Fibroblast of skin of abdomen (primary cell): Measurements from ENCODE around the gene TNNC1.

ENCODE experiments used
- DNase-seq: peaks from one replicate; pipeline ENCODE4 v3.0.0-alpha.2; 2013

TNNC1 gene

DNA sequence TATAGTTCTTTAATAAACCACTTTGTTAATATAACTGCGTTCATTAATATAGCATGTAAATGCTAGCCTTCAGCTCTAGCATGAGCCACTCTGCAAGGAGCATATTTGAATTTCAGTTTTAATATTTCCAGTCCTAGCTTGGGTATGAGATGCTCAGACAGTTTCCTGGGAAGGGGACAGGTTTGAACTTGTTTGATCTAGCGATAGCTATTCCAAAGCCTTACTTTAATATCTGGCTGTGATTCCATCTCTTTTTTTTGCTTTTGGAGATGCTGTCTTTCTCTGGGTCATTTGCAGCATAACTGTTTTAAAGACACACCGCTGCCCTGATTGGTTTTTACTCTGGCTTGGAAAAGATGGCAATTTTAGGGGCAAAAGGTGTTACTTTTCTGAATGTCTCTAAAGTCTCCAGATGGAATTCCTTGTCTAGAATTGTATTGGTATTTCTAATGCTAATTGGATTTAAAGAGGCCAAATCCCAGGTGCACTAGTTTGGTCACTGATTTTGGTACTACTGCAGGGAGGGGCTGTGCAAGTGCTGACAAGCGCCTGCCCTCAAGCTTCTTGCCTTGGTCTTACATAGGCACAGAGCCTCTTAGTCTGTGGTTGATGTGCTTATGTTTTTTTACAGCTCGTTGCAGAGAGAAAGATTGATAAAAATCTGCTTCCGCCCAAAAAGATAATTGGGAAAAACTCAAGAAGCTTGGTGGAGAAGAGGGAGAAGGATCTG lies 4.4 kb upstream of the TNNC1 start:
- no peak for DNase-seq

DNA sequence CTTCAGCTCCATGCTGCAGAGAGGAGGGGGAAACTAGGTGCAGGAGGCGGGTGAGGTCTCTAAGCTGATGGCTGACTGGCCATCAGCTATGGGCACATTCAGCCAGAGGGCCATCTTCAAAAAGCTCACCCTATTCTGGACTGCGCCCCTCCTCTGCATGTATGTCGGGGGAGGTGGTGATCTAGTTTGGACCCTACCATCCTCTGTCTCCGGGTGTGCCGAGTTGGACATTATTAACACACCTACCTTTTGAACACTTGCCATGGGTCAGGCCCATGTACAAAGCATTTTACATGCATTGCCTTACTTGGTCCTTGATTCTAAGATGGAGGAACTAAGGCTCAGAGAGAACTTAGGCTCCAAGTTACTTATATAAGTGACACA lies 3.0 kb upstream of the TNNC1 start:
- no peak for DNase-seq

DNA sequence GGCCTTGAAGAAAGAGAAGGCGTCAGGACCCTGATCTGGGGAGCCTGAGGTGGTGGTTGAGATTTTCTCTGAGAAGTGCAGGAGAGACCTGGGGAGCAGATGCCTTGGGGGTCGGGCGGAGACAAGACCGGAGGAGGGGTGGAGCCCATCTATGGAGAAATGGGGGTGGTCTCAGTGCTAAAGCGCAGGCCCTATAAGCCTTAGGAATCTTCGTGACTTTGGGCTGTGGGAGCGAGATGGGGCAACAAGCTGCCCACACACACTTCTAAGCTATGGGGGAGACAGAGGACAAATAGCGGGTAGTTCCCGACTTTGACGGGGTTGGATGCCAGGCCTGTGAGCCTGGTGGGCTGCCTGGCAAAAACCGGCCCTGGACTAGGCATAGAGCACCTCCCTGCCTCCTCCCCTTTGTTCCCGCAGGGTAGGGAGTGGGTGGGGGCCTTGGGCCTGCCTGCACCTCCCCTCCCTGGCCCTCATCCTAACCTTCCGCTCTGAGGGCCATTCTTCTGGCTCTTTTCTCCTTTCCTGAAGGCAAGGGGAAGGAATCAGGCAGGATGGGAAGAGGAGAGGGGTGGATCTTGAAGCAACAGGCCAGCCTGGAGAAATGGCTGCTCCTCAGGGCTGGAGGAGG lies 2.4 kb upstream of the TNNC1 start:
- peak; percentile 16 for DNase-seq

DNA sequence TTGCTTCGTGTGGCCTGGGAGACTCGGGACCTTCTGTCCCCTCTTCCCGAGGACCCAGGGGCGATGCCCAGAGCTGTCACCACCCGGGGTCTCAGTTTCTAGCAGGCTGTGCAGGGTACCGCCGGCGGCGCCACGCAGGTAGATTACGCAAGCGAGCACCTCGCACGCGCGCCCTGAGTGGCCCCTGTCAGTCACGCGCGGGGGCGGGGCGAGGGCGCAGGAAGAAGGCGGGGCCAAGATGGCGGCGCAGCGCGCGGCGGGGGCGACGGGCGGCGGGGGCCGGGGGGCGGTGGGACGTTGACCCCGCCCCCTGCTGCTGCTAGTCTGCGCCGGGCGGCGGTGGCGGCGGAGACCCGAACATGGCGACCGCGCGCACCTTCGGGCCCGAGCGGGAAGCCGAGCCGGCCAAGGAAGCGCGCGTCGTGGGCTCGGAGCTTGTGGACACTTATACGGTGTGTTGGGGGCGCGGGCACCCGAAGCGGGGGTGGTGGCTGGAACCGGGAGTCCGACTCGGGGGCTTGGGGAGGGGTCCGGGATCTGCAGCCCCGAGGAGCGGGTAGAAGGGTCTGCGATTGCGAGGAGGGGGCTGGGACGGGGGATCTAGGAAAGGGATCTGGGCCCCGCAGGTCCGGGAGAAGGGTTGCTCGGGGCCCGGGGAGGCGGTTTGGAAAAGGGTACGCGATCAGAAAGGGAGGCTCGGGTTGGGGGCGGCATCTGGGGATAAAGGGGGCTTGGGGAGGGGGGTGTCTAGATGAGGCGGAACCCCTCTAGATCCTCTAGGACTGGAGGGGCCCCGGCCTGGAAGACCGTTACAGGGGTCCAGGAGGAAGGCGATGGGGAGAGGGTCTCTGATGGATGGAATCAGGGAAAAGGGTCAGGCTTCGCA lies 1.7 kb upstream of the TNNC1 start, which contains the start of gene NISCH:
Gene NISCH (plus strand): TSS at position 322 of the 886 bp plus-strand sequence. CDS start 38 bp downstream, at position 360.
- DNase-seq, result peak; percentile 84

DNA sequence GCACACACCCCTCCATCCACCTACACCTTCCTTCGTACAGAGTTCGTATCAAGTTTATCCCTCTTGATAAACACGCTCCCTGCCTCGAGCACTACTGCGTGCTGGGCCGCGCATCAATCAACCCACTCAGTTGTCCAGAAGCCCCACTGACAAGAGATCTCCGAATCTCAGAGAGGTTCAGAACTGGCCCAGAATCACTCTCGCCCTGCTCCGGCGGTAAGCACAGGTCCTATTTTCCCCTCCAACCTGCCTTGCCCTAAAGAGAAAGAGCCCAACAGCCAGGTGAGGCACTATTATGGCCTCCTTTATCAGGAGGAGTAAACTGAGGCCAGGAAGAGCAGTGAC lies 1.1 kb upstream of the TNNC1 start:
- no peak for DNase-seq

DNA sequence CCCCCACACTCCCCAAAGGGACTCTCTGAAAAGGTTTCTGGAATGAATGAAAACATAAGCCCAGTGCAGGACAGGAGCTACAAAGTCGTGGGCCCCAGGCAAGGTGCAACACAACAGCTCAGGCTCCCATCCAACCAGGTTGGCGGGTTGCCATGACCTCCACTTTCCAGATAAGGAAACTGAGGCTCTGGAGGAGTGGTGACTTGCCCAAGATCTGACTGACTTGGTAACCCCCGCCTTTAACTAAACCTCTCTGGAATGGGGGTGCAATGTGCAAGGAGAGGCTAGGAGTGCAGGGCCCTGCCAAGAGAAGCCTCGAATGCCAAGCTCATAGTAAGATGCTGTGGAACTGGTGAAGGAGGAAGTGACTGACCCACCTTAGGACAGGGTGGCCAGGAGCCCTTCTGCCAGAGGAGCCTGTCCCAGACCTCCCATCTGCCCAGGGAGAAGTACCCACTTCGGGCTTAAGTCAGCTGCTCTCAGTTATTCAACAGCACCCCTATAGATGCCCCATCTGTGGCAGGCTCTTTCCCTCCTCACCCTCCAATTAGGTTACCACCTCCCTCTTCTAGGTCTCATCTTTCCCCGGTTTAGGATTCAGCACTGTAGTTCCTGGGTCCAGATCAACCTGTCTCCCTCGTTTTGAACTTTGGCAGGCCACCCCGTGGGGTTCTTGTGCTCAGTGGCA lies 553 bp upstream of the TNNC1 start:
- no peak for DNase-seq

DNA sequence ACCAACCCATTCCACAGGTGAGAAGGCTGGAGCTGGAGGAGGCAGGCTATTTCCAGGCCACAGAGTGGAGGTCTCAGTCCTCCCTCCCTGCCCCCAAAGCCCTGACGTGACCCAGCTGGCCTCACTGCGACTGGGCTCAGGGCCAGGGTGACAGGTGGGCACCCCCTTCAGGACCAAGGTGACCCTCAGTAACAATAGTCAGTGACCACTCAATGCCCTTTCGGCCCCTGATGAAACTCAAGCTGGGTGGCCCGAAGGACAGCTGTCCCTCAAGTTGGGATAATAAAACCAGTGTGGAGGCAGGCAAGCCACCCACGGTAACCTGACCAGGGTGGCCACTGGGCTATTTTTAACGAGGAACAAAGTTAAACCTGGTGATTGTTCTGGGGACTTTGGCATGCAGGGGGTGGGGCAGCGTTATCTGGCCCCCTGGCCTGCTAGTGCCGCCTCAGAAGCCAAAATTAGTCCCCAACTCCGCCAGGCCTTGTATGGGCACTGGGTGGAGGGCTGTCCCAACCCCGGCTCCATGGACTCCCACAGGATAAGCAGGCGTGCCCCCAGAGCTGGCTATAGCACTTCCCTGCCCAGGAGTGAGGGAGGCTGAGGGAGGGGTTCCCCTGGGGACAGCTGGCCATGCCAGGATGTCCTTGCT lies 1.1 kb downstream of the TNNC1 start:
- no peak for DNase-seq

DNA sequence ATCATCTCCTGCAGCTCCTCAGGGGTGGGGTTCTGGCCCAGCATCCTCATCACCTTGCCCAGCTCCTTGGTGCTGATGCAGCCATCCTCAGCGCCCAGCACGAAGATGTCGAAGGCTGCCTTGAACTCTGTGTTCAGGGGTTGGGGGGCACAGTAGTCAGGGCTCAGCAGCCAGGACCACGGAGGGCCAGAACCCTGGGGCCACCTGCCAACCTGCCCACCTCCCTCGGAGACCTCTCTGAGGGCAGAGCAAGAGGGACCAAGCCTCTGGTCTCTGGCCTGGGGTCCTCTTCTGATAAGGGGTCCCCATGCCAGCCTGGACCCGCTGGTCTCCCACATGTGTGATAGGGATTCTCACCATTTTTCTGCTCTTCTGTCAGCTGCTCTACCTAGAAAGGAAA lies 1.7 kb downstream of the TNNC1 start:
- DNase-seq, result no peak

DNA sequence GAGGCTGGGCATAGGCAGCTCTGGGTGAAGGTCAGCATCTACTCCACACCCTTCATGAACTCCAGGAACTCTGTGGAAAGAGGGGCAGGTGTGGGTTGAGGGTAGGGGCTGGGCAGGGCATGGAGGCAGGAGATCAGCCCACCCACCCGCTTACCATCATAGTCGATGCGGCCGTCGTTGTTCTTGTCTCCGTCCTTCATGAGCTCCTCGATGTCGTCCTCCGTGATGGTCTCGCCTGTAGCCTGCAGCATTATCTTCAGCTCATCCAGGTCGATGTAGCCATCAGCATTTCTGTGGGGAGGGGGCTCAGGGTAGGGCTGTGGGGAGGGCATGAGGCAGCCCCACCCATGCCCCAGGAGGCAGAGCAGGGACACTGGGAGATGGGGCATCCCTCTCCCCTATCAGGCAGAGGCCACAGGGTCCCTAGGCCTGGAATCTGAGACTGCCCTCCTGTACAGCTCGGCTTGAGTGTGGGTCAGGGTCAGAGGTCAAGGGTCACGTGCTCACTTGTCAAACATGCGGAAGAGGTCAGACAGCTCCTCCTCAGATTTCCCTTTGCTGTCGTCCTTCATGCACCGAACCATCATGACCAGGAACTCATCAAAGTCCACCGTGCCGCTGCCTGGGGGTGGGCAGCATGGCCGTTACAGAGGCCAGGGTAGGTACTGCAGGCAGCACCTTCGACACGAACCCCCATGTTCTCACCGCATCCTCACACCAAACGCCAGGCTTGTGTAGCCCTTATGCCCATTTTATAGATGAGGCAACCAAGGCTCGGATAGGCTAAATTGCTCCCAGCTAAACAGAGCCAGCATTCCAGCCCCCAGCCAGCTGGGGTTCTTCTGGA lies 2.4 kb downstream of the TNNC1 start:
- DNase-seq, result no peak

DNA sequence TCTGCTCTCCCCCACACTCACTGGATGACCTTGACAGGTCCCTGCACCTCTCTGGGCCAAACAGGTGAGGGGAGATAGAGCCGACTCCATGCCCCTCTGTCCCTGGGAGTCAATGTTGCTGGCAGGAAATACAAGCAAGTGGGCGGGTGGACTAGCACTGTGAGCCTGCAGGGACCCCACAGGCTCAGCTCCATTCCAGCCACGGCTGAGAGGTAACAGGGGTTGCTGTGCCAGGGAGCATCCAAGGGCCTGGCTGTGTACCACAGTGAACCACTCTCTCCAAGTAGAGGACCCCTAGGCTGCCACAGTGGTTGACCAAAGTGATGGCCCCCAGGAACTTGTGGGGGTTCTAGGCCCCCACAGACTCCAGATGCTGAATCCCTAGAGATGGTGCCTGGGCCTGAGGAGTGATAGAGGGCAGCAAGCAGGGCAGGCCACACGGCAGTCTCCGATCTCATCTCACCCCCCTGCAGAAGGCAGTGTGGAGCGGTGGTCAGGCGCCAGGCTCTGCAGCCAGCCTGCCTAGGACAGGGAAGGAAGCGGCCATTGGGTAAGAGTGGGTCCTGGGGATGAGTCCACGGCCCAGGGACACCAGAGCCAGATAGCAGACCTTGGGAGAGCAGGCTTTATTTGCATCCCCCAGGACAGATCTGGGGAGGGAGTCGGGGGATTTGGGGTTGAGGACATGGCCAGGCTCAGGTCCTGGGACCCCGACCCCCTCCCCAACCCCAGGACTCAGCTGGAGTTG lies 3.2 kb downstream of the TNNC1 start:
- DNase-seq, result no peak

DNA sequence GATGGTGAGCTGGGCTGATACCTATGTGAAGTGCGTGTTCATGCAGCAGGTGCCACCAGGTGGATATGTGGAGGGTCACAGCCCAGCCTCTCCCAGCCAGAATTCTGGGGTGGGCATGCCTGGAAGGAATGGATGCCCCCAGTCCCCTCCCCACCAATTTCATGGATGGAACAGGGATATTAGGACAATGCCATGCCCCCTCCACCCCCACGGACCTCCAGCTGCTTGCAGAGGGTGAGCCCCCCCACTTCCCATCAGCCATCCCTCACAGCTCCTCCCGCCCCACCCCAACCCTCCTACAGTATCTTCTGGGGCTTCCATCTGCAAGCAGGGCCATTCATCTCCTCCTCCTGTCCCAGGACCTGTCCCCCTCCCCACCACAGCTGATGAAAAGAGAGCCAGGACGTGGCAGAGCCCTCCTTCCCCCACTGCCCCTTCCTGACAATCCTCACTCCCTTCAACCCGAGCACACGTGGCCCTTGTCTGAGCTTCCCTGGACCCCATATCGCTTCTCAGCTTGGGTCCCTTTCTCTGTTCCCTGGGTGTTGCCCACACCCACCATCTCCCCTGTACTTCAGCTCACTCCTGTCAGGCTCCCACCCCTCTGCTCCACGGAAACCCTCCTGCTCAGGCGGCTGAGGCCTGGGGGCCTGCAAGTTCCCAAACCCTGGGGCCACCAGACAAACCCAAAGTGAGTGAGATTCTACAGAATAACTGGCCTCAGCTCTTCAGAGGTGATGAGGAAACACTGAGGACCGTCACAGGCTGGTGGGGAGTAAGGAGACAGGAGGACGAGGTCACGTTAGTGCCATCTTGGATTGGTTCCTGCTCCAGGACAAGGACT lies 6.1 kb downstream of the TNNC1 start:
- no peak for DNase-seq

DNA sequence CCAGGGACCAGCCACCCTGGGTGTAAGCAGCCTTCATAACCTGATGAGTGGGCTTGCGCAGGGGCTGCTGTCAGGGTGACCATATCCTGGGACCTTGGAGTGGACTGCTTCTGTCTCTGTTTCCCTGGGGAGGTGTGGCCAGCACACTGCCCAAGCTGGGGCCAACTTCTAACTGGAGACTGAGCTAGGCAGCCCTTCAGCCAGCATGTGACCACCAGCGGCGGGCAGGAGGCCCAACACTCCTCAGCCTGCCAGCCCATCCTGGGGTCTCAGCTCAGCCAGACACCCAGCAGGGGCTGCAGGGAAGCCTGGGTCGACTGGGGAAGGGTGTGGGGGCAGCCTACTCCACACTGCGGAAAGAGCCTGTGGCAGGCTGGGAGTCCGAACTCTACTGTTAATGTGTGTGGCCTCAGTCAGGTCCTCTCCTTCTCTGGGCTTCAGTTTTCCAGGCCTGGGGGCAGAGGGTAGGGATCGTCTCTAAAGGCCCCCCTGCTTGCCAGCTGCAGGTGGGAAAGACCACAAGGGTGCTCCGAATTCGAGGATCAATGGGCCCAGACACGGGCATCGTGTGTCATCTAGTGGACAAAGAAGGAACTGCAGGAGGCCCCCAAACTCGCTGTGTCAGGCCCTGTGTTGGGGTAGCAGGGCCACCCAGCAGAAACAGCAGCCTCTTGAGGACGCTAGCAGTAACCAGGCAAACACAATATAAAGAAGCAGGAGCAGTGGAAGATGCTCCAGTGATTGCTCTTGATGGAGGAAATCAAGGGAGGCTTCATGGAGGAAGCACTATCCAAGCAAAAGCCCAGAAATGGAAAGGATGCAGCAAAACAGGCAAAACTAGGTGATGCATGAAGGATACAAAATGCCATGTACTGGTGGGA lies 7.0 kb downstream of the TNNC1 start:
- peak; percentile 56 for DNase-seq

DNA sequence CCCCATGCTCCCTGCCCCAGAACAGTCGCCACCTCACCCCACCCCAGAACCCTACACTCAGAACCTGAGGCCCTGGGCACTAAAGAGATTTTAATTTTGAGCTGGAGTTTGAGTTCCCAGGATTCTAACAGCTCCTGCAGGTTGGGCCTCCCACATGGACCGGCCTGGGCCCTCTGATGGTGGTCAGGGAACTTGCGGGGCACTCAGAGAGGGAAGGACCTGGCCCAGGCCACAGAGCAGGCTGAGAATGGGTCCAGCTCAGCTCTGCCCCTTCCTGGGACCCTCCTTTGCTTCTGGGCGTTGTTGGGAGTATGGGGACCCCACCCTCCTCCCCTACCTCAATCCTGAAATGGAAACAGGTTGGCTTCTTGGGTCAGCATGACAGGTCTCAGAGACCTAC lies 7.8 kb downstream of the TNNC1 start:
- no peak for DNase-seq

DNA sequence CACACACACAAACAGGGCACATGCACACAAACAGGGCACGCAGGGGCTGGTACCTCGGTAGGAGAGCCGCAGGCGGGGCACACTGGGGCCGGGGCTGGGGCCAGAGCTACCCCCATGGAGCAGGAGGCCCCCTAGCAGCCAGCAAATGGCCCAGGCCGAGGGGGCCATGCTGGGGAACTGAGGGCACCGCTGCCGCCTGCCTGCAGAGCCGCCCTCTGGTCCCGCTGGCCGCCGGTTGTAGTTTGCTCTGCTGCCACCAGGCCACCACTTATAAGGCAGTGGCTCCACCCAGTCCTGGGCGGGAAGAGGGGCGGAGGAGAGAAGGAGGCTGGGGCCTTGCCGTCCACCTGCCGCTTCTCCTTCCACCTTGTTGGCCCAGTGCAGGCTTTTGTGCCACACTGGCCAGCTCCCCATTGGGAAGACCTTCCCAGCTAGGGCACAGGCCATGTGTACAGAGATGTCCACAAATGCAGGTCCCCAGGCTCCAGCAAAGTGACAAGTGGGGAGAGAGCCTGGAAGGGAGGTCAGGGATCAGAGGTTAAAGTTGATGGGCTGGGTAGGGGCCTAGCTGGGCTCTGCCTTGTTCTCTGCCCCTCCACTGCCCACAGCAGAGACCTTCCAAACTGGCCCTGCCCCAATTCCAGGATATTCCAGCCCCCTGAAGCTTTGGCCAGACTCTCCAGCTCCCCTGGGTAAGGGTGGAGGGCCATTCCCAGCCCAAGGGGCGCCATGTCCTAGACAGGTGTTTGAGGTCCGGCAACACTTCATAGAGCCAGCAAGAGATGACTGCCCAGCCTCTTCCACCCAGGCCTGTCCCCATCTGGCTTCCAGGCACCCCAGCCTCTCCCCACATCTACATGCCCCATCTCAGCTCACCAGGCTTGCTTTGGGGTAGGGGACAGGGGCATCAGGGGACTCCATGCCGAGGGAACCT lies 8.7 kb downstream of the TNNC1 start, which contains the start of gene SEMA3G:
Gene SEMA3G (minus strand): TSS at position 244 of the 934 bp plus-strand sequence. CDS start 76 bp downstream, at position 168.
- DNase-seq, result peak; percentile 26

DNA sequence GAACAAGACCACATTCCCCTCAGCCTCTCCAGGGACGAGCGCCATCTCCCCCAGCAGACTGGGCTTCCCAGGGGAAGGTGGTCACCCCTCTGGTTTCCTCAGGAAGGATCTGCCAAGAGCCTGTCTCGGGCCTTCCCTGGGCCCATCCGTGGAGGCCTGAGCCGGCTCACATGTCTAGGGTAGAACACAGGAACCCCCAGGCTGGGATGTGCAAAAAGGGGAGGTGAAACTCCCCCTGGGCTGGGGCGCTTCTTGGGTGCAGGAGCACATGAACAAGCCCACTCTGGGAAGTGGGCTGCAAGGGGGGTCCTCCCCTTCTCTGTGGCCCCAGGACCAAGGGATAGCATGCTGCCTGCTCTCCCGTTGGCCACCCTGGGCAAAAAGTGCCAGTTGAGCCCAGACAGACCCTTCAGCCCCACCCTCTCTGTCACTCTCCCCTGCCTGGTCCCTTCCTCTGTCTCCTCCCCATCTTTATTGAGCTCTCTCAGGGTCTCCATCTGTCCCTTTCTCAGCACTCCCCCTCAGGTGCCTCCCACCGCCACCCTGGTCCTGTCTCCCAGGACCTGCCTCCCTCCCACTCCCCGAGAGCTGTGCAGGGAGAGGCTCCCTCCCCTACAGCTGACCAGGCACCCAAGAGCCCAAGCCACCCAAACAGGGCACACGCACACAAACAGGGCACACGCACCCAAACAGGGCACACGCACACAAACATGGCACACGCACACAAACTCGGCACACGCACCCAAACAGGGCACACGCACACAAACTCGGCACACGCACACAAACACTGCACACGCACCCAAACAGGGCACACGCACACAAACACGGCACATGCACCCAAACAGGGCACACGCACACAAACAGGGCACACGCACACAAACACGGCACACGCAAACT lies 9.8 kb downstream of the TNNC1 start:
- no peak for DNase-seq

DNA sequence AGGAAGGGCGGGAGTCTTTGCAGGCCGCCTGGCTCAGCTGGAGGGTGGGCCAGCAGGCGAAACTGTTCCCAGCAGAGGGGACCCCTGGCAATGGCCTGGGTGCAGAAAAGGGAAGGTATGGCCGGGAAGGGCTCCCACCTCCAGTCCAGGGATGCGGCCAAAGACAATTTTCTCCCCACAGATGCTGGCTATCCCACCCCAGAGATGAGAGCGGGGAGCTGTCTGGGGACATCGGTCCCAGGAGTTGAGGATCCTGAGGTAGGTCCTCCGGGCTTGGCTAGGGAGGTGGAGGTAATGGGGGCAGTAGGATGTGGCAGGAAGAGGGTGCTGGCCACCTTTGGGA lies 10.6 kb downstream of the TNNC1 start:
- no peak for DNase-seq
